HL-60 (cell line): ENCODE measurements around the gene CCDC93.

ENCODE experiments used
- CTCF ChIP-seq: IDR thresholded peaks from one replicate; pipeline ENCODE4 v1.5.1; 2011; ENCODE audit warnings: low read length, control low read depth, inconsistent platforms; ENCODE audit not compliant: insufficient read depth
- GABPA ChIP-seq: IDR thresholded peaks from 2 replicates; pipeline ENCODE4 v1.6.1; 2012; ENCODE audit warnings: low read depth
- POLR2AphosphoS5 ChIP-seq: IDR thresholded peaks from 2 replicates; pipeline ENCODE4 v1.6.1; 2012; ENCODE audit warnings: low read depth
- REST ChIP-seq: IDR thresholded peaks from 2 replicates; pipeline ENCODE4 v1.6.1; 2012; ENCODE audit warnings: low read depth; ENCODE audit not compliant: insufficient replicate concordance

GRCh38 chr2:117945296-117945695, 68.6 kb downstream of the CCDC93 start:
- TF ChIP-seq CTCF (no peak), POLR2AphosphoS5 (no peak), GABPA (no peak), REST (no peak)
